ENCODE results near the gene DNAH14. TPM values are rescaled to one million over a fixed set of nuclear protein-coding genes. Genes with fewer than 3 reads are reported as not detected.
"Not testable (repeated sequence)": the region's sequence is repeated elsewhere in the genome, so short reads cannot be mapped to it uniquely, and the experiment has no call there.

DNAH14 gene
- polyA plus RNA-seq, 1 experiment = 11.1 TPM

DNA sequence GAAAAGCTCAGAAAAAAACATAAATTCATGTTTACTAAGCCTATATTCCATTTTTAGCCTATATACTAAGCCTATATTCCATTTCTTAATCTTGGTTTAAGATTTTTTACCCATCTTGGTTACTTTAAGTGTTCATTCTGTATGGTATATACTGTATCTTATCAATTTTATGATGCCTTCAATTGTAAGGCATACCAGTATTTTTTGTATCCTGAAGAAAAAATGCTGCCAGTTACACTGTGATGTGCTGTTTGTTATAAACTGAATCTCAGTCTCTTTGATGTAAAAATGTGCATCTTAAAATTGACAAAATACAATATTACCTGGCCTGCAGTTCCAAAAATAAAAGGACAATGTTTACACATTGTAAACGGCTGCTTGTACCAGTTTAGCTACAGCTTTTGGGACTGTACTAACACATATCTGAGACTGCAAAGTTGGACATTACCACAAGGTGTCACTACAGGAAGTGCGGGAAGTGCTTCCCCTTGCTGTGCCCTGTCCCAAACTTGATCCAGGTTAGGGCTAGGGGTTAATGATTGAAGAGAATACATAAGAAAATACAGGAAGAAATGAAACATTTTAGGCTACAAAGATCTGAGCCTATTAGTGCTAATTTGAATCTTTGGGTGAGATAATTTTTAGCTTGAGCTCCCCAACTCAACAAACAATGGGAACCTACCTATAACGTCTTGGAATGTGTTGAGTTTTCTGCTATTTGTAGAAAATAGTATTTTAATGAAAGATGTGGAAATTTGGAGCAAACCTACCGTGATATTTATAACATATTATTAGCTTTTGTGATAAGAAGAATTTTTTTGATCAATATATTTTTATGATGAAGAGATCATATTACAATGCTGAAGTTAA is 389.5 kb downstream of the DNAH14 start:
- Histone ChIP-seq H3K9me3 (ENCODE audit: control insufficient read depth, insufficient read depth, low read length) (no peaks in the 10 kb centered on the region), H3K27me3 (ENCODE audit: control insufficient read depth, insufficient read depth, low read length) (no peaks in the 10 kb centered on the region), H3K27ac (ENCODE audit: low read depth, low read length) (no peak overlapping the region), H3K4me3 (ENCODE audit: low read depth, low read length) (no peak overlapping the region)
- POLR2A ChIA-PET = interaction anchor here (0.6 kb wide), 1 partner anchor 12 kb away, joined by 4 read pairs; no protein-coding TSS in a partner anchor
- peak; percentile 86 for TF ChIP-seq CTCF (IDR thresholded peaks at IDR 0.05; ENCODE audit: low read depth, low read length)
- DNase-seq (ENCODE audit: low read depth, low spot score) = no peak
- CTCF ChIA-PET = interaction anchor here (0.6 to 3.8 kb wide), 39 partner anchors 8 to 806 kb away, joined by 3 to 31 read pairs (median 5); no protein-coding TSS in a partner anchor

DNA sequence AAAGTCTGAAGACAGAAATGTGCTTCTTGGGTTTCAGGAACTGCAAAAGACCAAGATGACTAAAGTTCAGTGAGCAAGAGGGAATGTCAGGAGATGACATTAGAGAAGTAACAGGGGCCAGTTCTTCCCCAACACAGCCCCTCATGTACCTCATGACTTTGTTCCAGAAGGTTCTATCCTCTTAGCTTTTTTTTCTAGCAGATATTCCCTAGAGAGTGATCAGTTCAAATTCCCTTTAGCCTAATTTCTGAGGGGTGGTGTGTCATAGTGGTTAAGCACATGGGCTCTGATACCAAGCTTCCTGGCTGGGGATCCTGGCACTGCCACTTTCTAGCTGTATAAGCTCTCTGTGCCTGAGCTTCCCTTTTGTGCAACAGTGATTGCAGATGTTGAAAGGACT is 390.4 kb downstream of the DNAH14 start:
- Histone ChIP-seq H3K9me3 (ENCODE audit: control insufficient read depth, insufficient read depth, low read length) (no peaks in the 10 kb centered on the region), H3K27me3 (ENCODE audit: control insufficient read depth, insufficient read depth, low read length) (no peaks in the 10 kb centered on the region), H3K4me3 (ENCODE audit: low read depth, low read length) (no peak overlapping the region), H3K27ac (ENCODE audit: low read depth, low read length) (no peak overlapping the region)
- ChIA-PET POLR2A (no interaction called here), CTCF (interaction anchor here (0.6 to 3.8 kb wide), 29 partner anchors 8 to 807 kb away, joined by 3 to 31 read pairs (median 5); no protein-coding TSS in a partner anchor)
- no peak for TF ChIP-seq CTCF (IDR thresholded peaks at IDR 0.05; ENCODE audit: low read depth, low read length)
- no peak for DNase-seq (ENCODE audit: low read depth, low spot score)

- H3K27ac ChIP-seq (ENCODE audit: low read depth, low read length) = no peak overlapping the region
- no peak overlapping the region for H3K4me3 ChIP-seq (ENCODE audit: low read depth, low read length)
- TF ChIP-seq CTCF (IDR thresholded peaks at IDR 0.05; ENCODE audit: low read depth, low read length) = no peak
- no peaks in the 10 kb centered on the region for H3K27me3 ChIP-seq (ENCODE audit: control insufficient read depth, insufficient read depth, low read length)
- H3K9me3 ChIP-seq (ENCODE audit: control insufficient read depth, insufficient read depth, low read length) = no peaks in the 10 kb centered on the region
- DNase-seq (ENCODE audit: low read depth, low spot score) = no peak
- ChIA-PET CTCF (no interaction called here), POLR2A (no interaction called here)
These were observed 392.3 kb downstream of the DNAH14 start for GRCh38 chr1:225321784-225322183.

- Histone ChIP-seq H3K9me3 (ENCODE audit: control insufficient read depth, insufficient read depth, low read length) (no peaks in the 10 kb centered on the region), H3K4me3 (ENCODE audit: low read depth, low read length) (no peak overlapping the region), H3K27me3 (ENCODE audit: control insufficient read depth, insufficient read depth, low read length) (no peaks in the 10 kb centered on the region), H3K27ac (ENCODE audit: low read depth, low read length) (no peak overlapping the region)
- TF ChIP-seq CTCF (IDR thresholded peaks at IDR 0.05; ENCODE audit: low read depth, low read length) = no peak
- no peak for DNase-seq (ENCODE audit: low read depth, low spot score)
- ChIA-PET POLR2A (no interaction called here), CTCF (interaction anchor here (0.9 kb wide), 1 partner anchor 10 kb away, joined by 5 read pairs; no protein-coding TSS in a partner anchor)
These were observed 399.6 kb downstream of the DNAH14 start for GRCh38 chr1:225329041-225329440.

DNA sequence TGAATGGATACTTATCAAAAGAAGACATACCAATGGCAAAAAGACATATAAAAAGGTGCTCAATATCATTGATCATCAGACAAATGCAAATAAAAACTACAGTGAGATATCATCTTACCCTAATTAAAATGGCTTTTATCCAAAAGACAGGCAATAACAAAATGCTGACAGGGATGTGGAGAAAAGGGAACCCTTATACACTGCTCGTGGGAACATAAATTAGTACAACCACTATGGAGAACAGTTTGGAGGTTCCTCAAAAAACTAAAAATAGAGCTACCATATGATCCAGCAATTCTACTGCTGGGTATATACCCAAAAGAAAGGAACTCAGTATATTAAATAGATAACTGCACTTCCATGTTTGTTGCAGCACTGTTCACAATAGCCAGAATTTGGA is 400.5 kb downstream of the DNAH14 start:
- H3K9me3 ChIP-seq (ENCODE audit: control insufficient read depth, insufficient read depth, low read length); POLR2A ChIA-PET; DNase-seq (ENCODE audit: low read depth, low spot score); H3K4me3 ChIP-seq (ENCODE audit: low read depth, low read length); H3K27ac ChIP-seq (ENCODE audit: low read depth, low read length); H3K27me3 ChIP-seq (ENCODE audit: control insufficient read depth, insufficient read depth, low read length): not testable (repeated sequence)
- CTCF ChIA-PET = interaction anchor here (0.9 to 1.3 kb wide), 2 partner anchors 11 to 12 kb away, joined by 4 to 5 read pairs; no protein-coding TSS in a partner anchor
